Body of pancreas (tissue), 4 donors: Measurements from ENCODE around the gene BARX2.

Source experiments
- CTCF ChIP-seq, 7 experiments: fragments of 450-650 bp in 4 of 7; fragments of 200-600 bp in 3 of 7; sonication (generic) in 3 of 7; IDR thresholded peaks; one replicate each; pipeline ENCODE4 v1.5.1; 2016 to 2019; ENCODE audit warnings: antibody characterized with exemption in 7 of 7
- POLR2A ChIP-seq, 3 donors: fragments of 450-650 bp; IDR thresholded peaks; one replicate each; pipeline ENCODE4 v1.6.1; 2016; ENCODE audit warnings: antibody characterized with exemption in 3 of 3, mild to moderate bottlenecking in 2 of 3

GRCh38 chr11:129426776-129427175, 51.1 kb downstream of the BARX2 start:
- TF ChIP-seq CTCF (IDR thresholded peaks at IDR 0.05), result no peak
- TF ChIP-seq POLR2A (IDR thresholded peaks at IDR 0.05), result no peak
